ENCODE results near the gene KIAA0040.

KIAA0040 gene

GRCh38 chr1:175169286-175170018 is 23.1 kb downstream of the KIAA0040 start:
- no peak for DNase-seq (ENCODE audit: low spot score)

DNA sequence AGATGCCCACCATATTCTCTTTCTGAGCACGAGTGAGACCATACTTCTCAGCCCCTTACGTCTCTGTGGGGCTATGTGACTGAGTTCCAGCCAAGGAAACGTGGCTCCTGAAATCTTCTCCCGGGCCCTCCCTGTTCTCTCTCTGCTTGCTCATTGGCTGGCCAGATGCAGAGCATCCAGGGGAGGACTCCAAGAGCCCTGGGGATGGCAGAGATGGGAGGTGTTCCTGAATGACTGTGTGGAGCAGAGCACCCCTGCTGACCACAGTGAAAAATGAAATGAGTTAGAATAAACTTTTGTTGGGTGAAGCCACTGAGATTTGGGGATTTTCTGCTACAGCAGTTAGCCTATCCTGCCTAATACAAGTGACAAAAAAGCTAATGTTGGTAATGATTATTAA is 23.8 kb downstream of the KIAA0040 start:
- no peak for DNase-seq (ENCODE audit: low spot score)

- no peak for DNase-seq (ENCODE audit: low spot score)
Measured at GRCh38 chr1:175167861-175168260, 24.7 kb downstream of the KIAA0040 start.

- no peak for DNase-seq (ENCODE audit: low spot score)
Measured at GRCh38 chr1:175166746-175167145, 25.8 kb downstream of the KIAA0040 start.

GRCh38 chr1:175164751-175165150 is 27.8 kb downstream of the KIAA0040 start:
- DNase-seq (ENCODE audit: low spot score), result no peak

GRCh38 chr1:175163702-175164101 is 28.9 kb downstream of the KIAA0040 start:
- no peak for DNase-seq (ENCODE audit: low spot score)

DNA sequence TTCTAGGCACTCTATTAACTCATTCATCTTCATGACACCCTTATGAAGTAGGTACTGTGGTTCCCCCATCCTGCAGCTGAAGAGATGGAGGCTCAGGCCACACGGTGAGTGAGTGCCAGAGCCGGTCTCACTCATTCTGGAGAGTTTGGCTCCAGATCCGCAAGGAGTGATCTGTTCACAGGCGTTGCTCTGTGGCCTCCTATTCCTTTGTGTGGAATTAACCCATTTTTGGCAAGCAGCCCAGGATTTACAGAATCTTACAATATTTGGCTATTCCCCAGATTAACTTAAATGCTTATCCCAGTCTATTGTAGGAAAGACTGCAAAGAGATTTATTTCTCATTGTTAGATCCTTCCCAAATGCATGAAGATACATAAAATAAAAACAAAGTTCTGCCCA is 29.6 kb downstream of the KIAA0040 start:
- no peak for DNase-seq (ENCODE audit: low spot score)

DNA sequence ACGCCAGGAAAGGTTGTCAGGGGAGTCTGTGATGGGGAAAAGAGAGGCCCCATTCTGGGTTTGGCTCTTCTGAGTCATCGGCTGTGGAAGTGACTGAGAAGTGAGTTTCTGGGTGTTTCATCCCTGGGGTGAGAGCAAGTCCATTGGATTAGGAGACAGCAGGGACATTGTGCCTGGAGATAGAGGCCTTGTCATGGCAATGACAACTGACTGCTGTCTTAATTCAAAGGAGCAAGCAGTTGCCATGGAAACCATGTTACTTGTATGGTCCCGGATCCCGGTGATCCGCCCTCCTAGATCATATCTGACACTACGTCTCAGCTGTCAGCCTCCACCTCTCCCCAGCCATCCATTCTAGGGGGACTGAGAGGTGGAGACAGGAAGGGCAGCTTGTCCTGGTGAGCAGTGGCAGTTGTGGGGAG is 34.4 kb downstream of the KIAA0040 start:
- no peak for DNase-seq (ENCODE audit: low spot score)

GRCh38 chr1:175157200-175157599 is 35.4 kb downstream of the KIAA0040 start:
- no peak for DNase-seq (ENCODE audit: low spot score)

GRCh38 chr1:175155936-175156335 is 36.6 kb downstream of the KIAA0040 start:
- DNase-seq (ENCODE audit: low spot score), result no peak

- no peak for DNase-seq (ENCODE audit: low spot score)
Measured at GRCh38 chr1:175155473-175155856, 37.1 kb downstream of the KIAA0040 start.

- peak; percentile 74 for DNase-seq (ENCODE audit: low spot score)
Measured at GRCh38 chr1:175154629-175155472, 37.7 kb downstream of the KIAA0040 start.

GRCh38 chr1:175152006-175152652 is 40.4 kb downstream of the KIAA0040 start:
- DNase-seq (ENCODE audit: low spot score), result peak; percentile 73

- DNase-seq (ENCODE audit: low spot score), result no peak
Measured at GRCh38 chr1:175150596-175151319, 41.8 kb downstream of the KIAA0040 start.

GRCh38 chr1:175148068-175148467 is 44.5 kb downstream of the KIAA0040 start:
- DNase-seq (ENCODE audit: low spot score), result no peak

- no peak for DNase-seq (ENCODE audit: low spot score)
Measured at GRCh38 chr1:175147569-175147968, 45.0 kb downstream of the KIAA0040 start.

- DNase-seq (ENCODE audit: low spot score), result peak; percentile 77
Measured at GRCh38 chr1:175146529-175147213, 45.9 kb downstream of the KIAA0040 start.

DNA sequence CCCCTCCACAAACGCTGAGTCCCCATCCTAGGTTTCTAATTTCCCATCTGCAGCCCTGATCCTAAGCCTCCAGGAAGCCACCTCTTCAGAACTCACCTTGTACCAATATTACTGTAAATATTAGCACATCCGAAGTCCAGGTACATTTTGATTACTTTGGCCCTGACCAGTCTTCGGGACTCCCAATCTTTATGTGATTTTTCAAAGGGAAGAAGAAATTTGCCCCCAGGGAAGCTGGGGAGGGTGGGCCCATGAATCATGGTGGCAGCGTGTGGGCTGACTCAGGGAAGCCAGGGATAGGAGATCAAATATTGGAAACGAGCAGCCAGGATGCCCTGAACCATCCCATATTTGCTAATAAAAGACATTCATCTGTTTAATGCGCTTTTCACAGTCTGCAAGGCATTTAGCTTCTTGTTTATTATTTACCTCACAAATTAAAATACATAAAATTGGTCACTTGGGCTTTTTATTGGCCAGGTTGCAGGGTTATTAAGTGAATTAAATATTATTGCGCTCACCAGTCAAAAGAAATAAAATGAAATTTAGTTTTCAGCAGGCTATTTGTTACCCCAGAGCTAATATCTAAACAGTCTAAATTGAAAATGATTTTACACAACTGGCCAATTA is 46.6 kb downstream of the KIAA0040 start:
- DNase-seq (ENCODE audit: low spot score), result no peak

DNA sequence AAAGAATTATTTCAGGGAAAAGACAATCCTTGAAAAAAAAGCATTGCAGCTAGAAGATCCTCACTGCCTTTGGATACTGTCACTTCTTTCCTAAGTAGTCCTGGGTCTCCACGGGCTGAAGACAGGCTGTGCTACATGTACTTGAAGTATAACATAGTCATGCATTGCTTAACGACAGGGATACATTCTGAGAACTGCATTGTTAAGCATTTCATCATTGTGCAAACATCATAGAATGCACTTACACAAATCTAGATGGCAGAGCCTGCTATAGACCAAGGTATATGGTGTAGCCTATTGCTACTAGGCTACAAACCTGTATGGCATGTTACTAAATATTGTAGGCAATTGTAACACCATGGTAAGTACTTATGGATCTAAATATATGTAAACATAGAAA is 54.0 kb downstream of the KIAA0040 start:
- no peak for DNase-seq (ENCODE audit: low spot score)

GRCh38 chr1:175137369-175137768 is 55.2 kb downstream of the KIAA0040 start:
- no peak for DNase-seq (ENCODE audit: low spot score)

GRCh38 chr1:175136246-175136645 is 56.3 kb downstream of the KIAA0040 start:
- no peak for DNase-seq (ENCODE audit: low spot score)
